ENCODE results near the gene CEBPA. TPM values are rescaled to one million over a fixed set of nuclear protein-coding genes. Genes with fewer than 3 reads are reported as not detected.

The CEBPA gene
- total RNA-seq, 4 donors from 2014 or later = 27.1 to 33.5 (median 31.5) TPM

DNA sequence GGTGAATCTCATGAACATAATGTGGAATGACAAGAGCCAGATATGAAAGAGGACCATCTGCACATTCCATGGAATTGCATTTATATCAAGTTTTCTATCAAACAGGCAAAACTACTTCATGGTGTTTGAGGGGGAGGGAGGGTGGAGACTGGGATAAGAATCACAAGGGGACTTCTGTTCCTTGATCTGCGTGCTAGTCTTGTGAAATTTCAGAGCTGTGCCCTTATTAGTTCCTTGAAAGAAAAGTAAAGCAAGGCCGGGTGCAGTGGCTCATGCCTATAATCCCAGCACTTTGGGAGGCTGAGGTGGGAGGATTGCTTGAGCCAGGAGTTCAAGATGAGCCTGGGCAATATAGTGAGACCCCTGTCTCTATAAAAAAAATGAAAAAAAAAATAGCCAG lies 41.0 kb upstream of the CEBPA start:
- TF ChIP-seq CTCF (IDR thresholded peaks at IDR 0.05) = no peak
- no peak for TF ChIP-seq POLR2A (IDR thresholded peaks at IDR 0.05)
- Histone ChIP-seq H3K9me3 (no peaks in the 10 kb centered on the region), H3K36me3 (no peaks in the 10 kb centered on the region), H3K4me3 (no peak overlapping the region), H3K27me3 (peaks cover 0 to 37% (median 0%) of the 10 kb centered on the region in 4 donors), H3K4me1 (peaks cover 0 to 26% (median 0%) of the 10 kb centered on the region in 3 donors), H3K27ac (no peak overlapping the region)
- WGBS, 2 donors = 78 to 91% methylated on average over 2 of the region's 2 CpGs
- no peak for DNase-seq
- intact Hi-C loops (cut with DNase I) = no loop called here

DNA sequence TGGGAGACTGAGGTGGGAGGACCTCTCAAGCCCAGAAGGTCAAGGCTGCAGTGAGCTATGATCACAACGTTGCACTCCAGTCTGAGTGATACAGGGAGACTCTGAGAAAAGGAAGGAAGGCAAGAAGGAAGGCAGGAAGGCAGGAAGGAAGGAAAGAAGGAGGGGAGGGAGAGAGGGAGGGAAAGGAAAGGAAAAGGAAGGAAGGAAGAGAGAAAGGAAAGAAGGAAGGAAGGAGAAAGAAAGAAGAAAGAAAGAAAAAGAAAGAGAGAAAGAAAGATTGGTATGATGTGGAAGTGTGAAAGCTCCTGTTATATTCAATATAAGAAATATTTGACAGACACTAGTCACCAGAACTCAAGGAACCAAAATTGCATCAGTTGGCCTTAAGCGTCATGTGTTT lies 38.7 kb upstream of the CEBPA start:
- no peak overlapping the region for H3K4me3 ChIP-seq
- H3K4me1 ChIP-seq = peaks cover 0 to 26% (median 0%) of the 10 kb centered on the region in 3 donors
- no peak overlapping the region for H3K27ac ChIP-seq
- peaks cover 0 to 26% (median 0%) of the 10 kb centered on the region in 4 donors for H3K27me3 ChIP-seq
- no peak for DNase-seq
- 74 to 75% methylated on average over 2 of the region's 2 CpGs for WGBS, 2 donors
- TF ChIP-seq POLR2A (IDR thresholded peaks at IDR 0.05) (no peak), CTCF (IDR thresholded peaks at IDR 0.05) (no peak)
- intact Hi-C loops (cut with DNase I) = no loop called here
- H3K36me3 ChIP-seq = no peaks in the 10 kb centered on the region
- no peaks in the 10 kb centered on the region for H3K9me3 ChIP-seq

- no peak overlapping the region for H3K4me3 ChIP-seq
- peaks cover 0 to 12% (median 0%) of the 10 kb centered on the region in 4 donors for H3K27me3 ChIP-seq
- WGBS, 2 donors = 32 to 37% methylated on average over 7 to 8 of the region's 8 CpGs
- no peak for DNase-seq
- no peaks in the 10 kb centered on the region for H3K9me3 ChIP-seq
- TF ChIP-seq POLR2A (IDR thresholded peaks at IDR 0.05) (no peak), CTCF (IDR thresholded peaks at IDR 0.05) (no peak)
- peaks cover 0 to 19% (median 0%) of the 10 kb centered on the region in 3 donors for H3K4me1 ChIP-seq
- no peaks in the 10 kb centered on the region for H3K36me3 ChIP-seq
- intact Hi-C loops (cut with DNase I) = no loop called here
- peak overlapping the region in 1 of 4 donors; percentile 34 for H3K27ac ChIP-seq
These were observed 37.0 kb upstream of the CEBPA start for GRCh38 chr19:33339016-33339984.

- H3K9me3 ChIP-seq = no peaks in the 10 kb centered on the region
These were observed 33.1 kb upstream of the CEBPA start for GRCh38 chr19:33335446-33335845.

More at GRCh38 chr19:33335446-33335845, 33.1 kb upstream of the CEBPA start:
- 87 to 90% methylated on average over 5 of the region's 5 CpGs for WGBS, 2 donors
- no peak overlapping the region for H3K27ac ChIP-seq
- H3K27me3 ChIP-seq = no peaks in the 10 kb centered on the region
- no peak for DNase-seq
- peaks cover 0 to 9% (median 0%) of the 10 kb centered on the region in 3 donors for H3K4me1 ChIP-seq
- intact Hi-C loops (cut with DNase I) = no loop called here
- TF ChIP-seq CTCF (IDR thresholded peaks at IDR 0.05) = no peak
- TF ChIP-seq POLR2A (IDR thresholded peaks at IDR 0.05) = no peak
- H3K36me3 ChIP-seq = no peaks in the 10 kb centered on the region
- no peak overlapping the region for H3K4me3 ChIP-seq

Data from esophagus squamous epithelium (tissue), 5 donors.